ENCODE data around the gene SUMF1. TPM values are rescaled to one million over a fixed set of nuclear protein-coding genes. Genes with fewer than 3 reads are reported as not detected.

SUMF1 gene
- total and polyA plus RNA-seq, 2 of the 13 experiments (the other 11 are each of a cell fraction or from before 2014, with no cell fraction given) = 18.5 to 28.9 TPM

- peaks cover 0 to 4% of the 10 kb centered on the region in 2 experiments; a peak in 2 of 5 replicates for H3K36me3 ChIP-seq (replicated peaks in 1 of 2; ENCODE audit: control insufficient read depth in 1 of 2, insufficient read depth in 2 of 2, low read length in 2 of 2)
- H2AFZ ChIP-seq (ENCODE audit: low read length) = no peak overlapping the region
- no peaks in the 10 kb centered on the region for H4K20me1 ChIP-seq (ENCODE audit: insufficient read depth, low read length)
- peaks cover 41% of the 10 kb centered on the region for H3K4me1 ChIP-seq (ENCODE audit: insufficient read depth, low read length)
- BruUV-seq (replicated peaks) = no TSS peak
- ChIA-PET POLR2A (no interaction called here), CTCF (ENCODE audit: low intra/inter-chr PET ratio, low total read pairs) (no interaction called here)
- ATAC-seq (no peak), FAIRE-seq (no peak), DNase-seq (ENCODE audit: low spot score) (no peak)
- H3K9me3 ChIP-seq (ENCODE audit: low read length) = no peaks in the 10 kb centered on the region
- intact Hi-C loops (cut with micrococcal nuclease; ENCODE audit: unreplicated experiment) (no loop called here), in situ Hi-C loops (cut with HindIII; ENCODE audit: extremely low pct_ligation_motif_present, low pct_unique_long_range_greater_than_20kb) (no loop called here)
- no peak overlapping the region for H3K27ac ChIP-seq (ENCODE audit: extremely low read length, insufficient read depth, low read length)
- H3K4me2 ChIP-seq (ENCODE audit: low read depth, low read length) = no peak overlapping the region
- no peak for TF ChIP-seq RBM22 (optimal IDR thresholded peaks at IDR 0.05; ENCODE audit: low read length)
- TF ChIP-seq ZBTB25 (CRISPR knock-in tag; IDR thresholded peaks at IDR 0.05) = no peak
- TF ChIP-seq TERF1 (CRISPR knock-in tag; IDR thresholded peaks at IDR 0.05) = no peak
- no peak for TF ChIP-seq PRPF4 (IDR thresholded peaks at IDR 0.05; ENCODE audit: low read depth, low read length, poor library complexity, severe bottlenecking)
- no peak for TF ChIP-seq ZNF549 (CRISPR knock-in tag; IDR thresholded peaks at IDR 0.05)
- no peak for TF ChIP-seq SKI (IDR thresholded peaks at IDR 0.05; ENCODE audit: partially characterized antibody)
- TF ChIP-seq ZNF839 (CRISPR knock-in tag; IDR thresholded peaks at IDR 0.05; ENCODE audit: borderline replicate concordance) = no peak
- TF ChIP-seq IRF2 (CRISPR knock-in tag; IDR thresholded peaks at IDR 0.05) = no peak
- TF ChIP-seq JUNB (CRISPR knock-in tag; IDR thresholded peaks at IDR 0.05; ENCODE audit: borderline replicate concordance) = no peak
- H3K9ac ChIP-seq (ENCODE audit: insufficient read depth, low read depth, low read length) = no peak overlapping the region
- no peaks in the 10 kb centered on the region for H3K79me2 ChIP-seq (ENCODE audit: insufficient read depth, low read length)
- 92% methylated on average over 1 of the region's 1 CpG for WGBS (ENCODE audit: low lambda C conversion rate)
- H3K27me3 ChIP-seq (ENCODE audit: control insufficient read depth in 1 of 2, insufficient read depth in 2 of 2, low read length in 2 of 2) = no peaks in the 10 kb centered on the region
- H3K4me3 ChIP-seq (replicated peaks in 1 of 3; ENCODE audit: insufficient read depth in 1 of 3, low read depth in 2 of 3, low read length in 3 of 3) = no peak overlapping the region
Measured at GRCh38 chr3:4514916-4515315, 47.8 kb upstream of the SUMF1 start.
